GM19328 (cell line): Measurements from ENCODE around the gene CDH4.

ENCODE experiments used
- ATAC-seq: cut with Tn5 transposase; IDR thresholded peaks from one replicate; pipeline ENCODE4 v1.9.1; 2021; ENCODE audit warnings: mild to moderate bottlenecking, moderate library complexity; ENCODE audit not compliant: unreplicated experiment

CDH4 gene

GRCh38 chr20:61875221-61875885 lies 623.3 kb downstream of the CDH4 start:
- no peak for ATAC-seq

DNA sequence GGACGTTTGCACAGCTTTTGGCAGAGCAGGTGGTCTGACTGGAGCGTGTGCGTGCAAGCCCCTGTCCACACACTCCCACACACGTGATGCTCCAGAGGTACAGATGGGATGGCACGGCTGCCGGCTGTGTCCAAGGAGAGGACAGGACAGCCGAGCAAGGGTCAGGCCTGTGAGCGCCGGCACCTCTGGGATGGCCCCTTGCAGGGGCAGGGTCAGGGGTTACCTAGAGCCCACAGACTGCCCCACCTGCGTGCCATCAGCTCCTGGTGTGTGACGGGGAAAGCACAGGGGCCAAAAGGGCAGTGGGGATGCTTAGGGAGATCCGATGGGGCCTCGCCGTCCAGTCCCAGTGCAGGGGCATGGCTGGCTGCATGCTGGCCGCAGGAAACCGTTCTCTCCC lies 623.9 kb downstream of the CDH4 start:
- no peak for ATAC-seq

GRCh38 chr20:61876952-61877728 lies 625.1 kb downstream of the CDH4 start:
- no peak for ATAC-seq

DNA sequence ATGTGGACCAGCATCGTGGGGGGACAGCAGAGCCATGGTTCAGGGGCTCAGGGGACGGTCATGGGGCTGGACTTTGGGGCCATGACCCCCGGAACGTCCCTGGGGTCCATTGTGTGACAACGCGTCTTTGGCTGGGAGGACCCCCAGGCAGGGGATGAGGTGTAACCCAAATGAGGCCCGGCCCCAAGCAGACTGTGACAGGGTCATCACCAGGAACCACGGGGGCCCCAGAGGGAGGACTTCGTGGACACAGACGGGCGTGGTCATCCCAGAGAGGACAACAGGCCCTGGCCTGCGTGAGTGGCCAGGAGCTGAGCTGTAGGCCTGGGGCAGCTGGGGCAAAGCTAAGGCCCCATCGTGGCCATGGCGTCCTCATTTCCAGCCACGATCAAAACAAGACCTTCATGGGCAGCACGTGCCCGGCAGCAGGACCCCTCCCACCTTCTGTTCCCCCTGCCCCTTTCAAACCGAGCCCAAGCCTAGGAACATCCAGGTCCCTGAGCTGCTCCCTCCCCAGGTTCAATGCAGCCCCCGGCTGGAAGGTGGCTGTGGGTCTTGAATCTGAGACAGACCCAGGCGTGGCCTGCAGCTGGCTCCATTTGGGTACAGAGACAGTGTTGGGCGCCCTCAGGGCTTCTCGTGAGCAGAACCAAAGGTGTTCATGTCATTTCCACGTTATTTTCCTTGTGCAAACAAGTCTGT lies 625.9 kb downstream of the CDH4 start:
- ATAC-seq: no peak

DNA sequence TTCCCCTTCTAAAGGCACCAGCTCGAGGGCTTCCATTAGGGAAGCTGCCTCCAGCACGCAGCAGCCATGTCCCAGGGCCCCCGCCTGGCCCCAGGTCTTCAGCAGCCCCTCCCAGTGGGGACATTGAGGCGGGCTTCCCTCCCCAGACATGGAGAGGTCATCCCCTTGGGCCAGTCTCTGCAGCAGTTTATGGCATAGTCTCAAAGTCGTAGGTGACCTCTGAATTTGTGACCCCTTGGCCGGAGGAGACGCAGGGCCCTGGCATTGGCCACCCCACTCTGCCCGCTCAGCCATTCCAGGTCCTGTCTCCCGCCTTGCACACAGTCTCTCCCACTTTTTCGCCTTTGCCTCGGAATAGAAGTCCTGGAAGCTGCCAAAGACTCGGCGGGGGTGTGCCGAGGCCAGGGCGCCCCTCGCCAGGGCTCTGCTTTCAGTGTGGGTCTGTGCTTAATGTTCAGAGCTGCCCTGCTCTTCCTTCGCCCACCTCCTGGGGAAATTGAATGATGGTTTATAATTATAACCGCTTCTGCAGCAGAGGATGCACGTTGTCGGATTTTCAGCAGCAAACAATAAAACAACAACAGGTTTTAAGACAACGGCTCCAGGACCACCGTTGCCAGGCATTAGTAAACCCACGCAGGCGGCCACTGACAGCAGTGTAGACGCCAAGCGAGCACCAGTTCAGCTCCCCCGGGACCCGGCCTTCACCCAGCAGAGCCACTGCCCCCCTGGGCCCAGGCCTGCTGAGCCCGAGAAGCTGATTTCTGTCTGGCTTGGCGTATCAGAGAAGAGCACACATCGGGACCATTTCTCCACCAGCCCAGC lies 626.6 kb downstream of the CDH4 start:
- ATAC-seq: no peak

- no peak for ATAC-seq
Measured at GRCh38 chr20:61879303-61879620, 627.2 kb downstream of the CDH4 start.

- no peak for ATAC-seq
Measured at GRCh38 chr20:61879694-61880093, 627.6 kb downstream of the CDH4 start.

GRCh38 chr20:61880706-61881105 lies 628.6 kb downstream of the CDH4 start:
- no peak for ATAC-seq

- no peak for ATAC-seq
Measured at GRCh38 chr20:61881416-61881815, 629.4 kb downstream of the CDH4 start.

- no peak for ATAC-seq
Measured at GRCh38 chr20:61881861-61882260, 629.8 kb downstream of the CDH4 start.

DNA sequence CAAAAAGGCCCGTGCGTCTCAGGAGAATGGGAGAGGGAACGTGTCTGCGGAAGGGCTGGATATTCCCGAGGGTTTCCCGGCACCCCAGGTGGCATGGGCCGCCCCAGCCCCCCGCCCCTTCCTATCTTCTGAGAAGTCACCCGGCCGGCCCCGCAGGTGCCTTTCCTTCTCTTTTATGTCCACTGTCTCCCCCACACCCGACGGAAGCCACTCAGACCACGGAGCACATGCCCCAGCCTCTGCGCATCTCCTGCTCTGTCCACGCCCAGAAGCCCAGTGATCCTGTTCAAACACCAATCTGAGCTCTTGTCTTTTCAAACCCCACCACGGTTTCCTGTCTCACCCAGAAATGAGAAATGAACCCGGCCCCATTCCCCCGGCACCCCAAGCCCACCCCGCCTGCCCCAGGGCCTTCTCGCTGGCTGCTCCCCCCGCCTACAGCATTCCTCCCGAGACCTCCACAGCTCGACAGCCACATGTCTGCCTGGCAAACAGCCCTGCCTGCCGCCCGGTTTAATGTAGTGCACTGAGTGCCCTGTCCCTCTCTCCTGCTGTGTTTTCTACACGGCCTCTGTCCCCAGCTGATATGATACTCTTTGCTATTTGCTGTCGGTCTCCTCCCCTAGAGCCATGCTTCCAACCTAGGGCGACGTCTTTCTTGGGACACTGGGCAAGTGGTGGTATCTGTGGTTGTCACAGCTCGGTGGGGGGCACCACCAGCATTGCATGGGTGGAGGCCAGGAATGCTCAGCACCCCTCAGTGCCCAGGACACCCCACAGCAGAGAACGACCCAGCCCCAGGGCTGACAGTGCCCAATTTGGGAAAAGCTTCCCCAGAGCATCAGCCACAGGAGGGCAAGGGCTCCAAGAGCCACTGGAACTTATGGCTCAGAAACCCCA lies 630.9 kb downstream of the CDH4 start:
- ATAC-seq: no peak

- no peak for ATAC-seq
Measured at GRCh38 chr20:61883857-61884393, 631.9 kb downstream of the CDH4 start.

DNA sequence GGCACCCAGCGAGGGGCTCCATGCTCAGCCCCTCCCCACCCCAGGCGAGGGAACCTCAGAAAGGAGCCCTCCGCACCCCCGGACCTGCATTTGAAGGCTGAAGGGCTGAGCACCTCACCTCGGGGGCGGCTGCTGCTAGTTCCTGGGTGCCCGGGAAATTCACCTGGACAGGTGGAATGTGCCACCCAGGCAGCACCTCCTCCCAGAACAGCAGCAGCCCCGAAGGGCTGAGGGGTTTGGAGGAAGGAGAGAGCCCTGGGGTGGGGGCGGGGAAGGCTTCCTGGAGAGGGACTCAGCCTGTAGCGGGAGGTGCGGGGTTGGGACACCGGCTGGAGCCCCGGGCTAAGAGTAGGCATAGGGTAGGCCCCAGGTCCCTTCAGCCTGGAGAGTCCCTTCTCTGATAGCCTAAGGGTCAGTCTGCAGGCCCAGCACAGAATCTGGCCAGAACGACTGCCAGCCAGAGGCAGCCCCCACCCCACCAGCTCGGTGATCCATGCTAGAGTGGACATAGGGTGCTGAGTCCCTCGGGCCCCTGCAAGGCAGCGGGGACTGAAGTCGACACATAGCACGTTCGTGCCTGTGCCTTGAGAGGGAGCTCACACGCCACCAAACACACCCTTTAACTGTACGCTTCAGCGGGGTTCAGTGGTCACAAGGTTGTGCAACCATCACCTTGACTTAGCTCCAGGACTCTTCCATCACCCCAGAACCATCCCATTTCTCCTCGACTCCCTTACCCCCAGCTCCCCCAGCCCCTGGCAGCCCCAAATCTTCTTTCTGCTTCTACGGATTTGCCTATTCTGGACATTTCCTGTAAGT lies 632.7 kb downstream of the CDH4 start:
- no peak for ATAC-seq

- no peak for ATAC-seq
Measured at GRCh38 chr20:61885759-61886715, 634.0 kb downstream of the CDH4 start.

- ATAC-seq: no peak
Measured at GRCh38 chr20:61886721-61887595, 634.9 kb downstream of the CDH4 start.

DNA sequence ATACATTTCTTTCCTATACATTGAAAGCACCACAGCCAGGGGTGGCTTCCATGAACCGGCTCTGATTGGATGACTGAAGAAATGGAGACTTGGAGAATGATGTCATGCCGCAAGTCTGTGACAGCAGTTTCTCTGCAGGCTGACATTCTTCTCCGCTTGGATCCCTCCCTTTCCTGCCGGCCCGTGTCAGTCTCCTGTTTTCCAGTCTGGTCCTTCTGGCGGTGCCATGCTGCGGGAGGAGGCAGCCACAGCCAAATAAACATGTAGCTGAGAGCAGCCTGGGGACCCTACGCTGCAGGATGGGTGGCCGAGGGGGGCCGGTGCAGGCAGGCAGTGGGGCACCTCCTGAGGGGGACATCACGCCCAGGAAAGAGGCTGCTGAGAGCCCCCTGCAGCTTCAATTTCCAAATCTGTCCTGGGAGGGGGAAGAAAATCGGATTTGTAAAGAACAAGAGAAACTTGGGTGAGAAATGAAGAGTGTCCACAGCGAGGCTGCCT lies 635.6 kb downstream of the CDH4 start:
- ATAC-seq: no peak
